22Rv1 (cell line): ENCODE measurements around the gene FAM13B.

Source experiments
- ZFX ChIP-seq: fragments of 450-650 bp; IDR thresholded peaks from 2 replicates; pipeline ENCODE4 v1.6.1; 2017; ENCODE audit warnings: antibody characterized with exemption, borderline replicate concordance
- TF ChIP-seq, protein P1 (sequence below): fragments of 450-650 bp; IDR thresholded peaks from 2 replicates; pipeline ENCODE4 v1.5.1; 2017; ENCODE audit warnings: mild to moderate bottlenecking

- TF ChIP-seq, protein P1, sequence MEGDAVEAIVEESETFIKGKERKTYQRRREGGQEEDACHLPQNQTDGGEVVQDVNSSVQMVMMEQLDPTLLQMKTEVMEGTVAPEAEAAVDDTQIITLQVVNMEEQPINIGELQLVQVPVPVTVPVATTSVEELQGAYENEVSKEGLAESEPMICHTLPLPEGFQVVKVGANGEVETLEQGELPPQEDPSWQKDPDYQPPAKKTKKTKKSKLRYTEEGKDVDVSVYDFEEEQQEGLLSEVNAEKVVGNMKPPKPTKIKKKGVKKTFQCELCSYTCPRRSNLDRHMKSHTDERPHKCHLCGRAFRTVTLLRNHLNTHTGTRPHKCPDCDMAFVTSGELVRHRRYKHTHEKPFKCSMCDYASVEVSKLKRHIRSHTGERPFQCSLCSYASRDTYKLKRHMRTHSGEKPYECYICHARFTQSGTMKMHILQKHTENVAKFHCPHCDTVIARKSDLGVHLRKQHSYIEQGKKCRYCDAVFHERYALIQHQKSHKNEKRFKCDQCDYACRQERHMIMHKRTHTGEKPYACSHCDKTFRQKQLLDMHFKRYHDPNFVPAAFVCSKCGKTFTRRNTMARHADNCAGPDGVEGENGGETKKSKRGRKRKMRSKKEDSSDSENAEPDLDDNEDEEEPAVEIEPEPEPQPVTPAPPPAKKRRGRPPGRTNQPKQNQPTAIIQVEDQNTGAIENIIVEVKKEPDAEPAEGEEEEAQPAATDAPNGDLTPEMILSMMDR = no peak
- TF ChIP-seq ZFX = no peak
These were observed 17.0 kb downstream of the FAM13B start for GRCh38 chr5:138015916-138016315.
